ENCODE data around the gene CALN1.
"Not testable (repeated sequence)": the region's sequence is repeated elsewhere in the genome, so short reads cannot be mapped to it uniquely, and the experiment has no call there.

Gene CALN1

GRCh38 chr7:71776726-71777125, 635.4 kb downstream of the CALN1 start:
- DNase-seq: no peak

- DNase-seq: no peak
Observed at GRCh38 chr7:71775648-71776047, 636.5 kb downstream of the CALN1 start.

- DNase-seq: no peak
Observed at GRCh38 chr7:71772779-71773178, 639.4 kb downstream of the CALN1 start.

- no peak for DNase-seq
Observed at GRCh38 chr7:71770269-71770907, 641.8 kb downstream of the CALN1 start.

GRCh38 chr7:71769326-71769725, 642.8 kb downstream of the CALN1 start:
- DNase-seq: no peak

- DNase-seq: no peak
Observed at GRCh38 chr7:71768450-71768849, 643.7 kb downstream of the CALN1 start.

GRCh38 chr7:71766016-71766415, 646.1 kb downstream of the CALN1 start:
- DNase-seq: no peak

- DNase-seq: no peak
Observed at GRCh38 chr7:71761336-71761735, 650.8 kb downstream of the CALN1 start.

GRCh38 chr7:71754828-71755227, 657.3 kb downstream of the CALN1 start:
- DNase-seq: no peak

GRCh38 chr7:71753956-71754664, 658.0 kb downstream of the CALN1 start:
- DNase-seq: no peak

- DNase-seq: no peak
Observed at GRCh38 chr7:71753236-71753635, 658.9 kb downstream of the CALN1 start.

GRCh38 chr7:71752171-71752935, 659.8 kb downstream of the CALN1 start:
- peak; percentile 87 for DNase-seq

GRCh38 chr7:71750290-71750689, 661.8 kb downstream of the CALN1 start:
- no peak for DNase-seq

GRCh38 chr7:71746006-71746405, 666.1 kb downstream of the CALN1 start:
- DNase-seq: no peak

GRCh38 chr7:71740174-71740560, 672.0 kb downstream of the CALN1 start:
- DNase-seq: no peak

- DNase-seq: no peak
Observed at GRCh38 chr7:71739520-71740173, 672.5 kb downstream of the CALN1 start.

- DNase-seq: not testable (repeated sequence)
Observed at GRCh38 chr7:71737931-71738540, 674.1 kb downstream of the CALN1 start.

- peak; percentile 75 for DNase-seq
Observed at GRCh38 chr7:71735961-71736556, 676.1 kb downstream of the CALN1 start.

- peak; percentile 93 for DNase-seq
Observed at GRCh38 chr7:71733107-71733870, 678.8 kb downstream of the CALN1 start.

- DNase-seq: no peak
Observed at GRCh38 chr7:71731740-71732139, 680.4 kb downstream of the CALN1 start.

Data from activated CD8-positive, alpha-beta memory T cell treated with anti-CD3 and anti-CD28 coated beads, Interleukin-2, amount 50 U/mL, for 48 hours (primary cell).